ENCODE data around the gene GRIN3B.

The GRIN3B gene

DNA sequence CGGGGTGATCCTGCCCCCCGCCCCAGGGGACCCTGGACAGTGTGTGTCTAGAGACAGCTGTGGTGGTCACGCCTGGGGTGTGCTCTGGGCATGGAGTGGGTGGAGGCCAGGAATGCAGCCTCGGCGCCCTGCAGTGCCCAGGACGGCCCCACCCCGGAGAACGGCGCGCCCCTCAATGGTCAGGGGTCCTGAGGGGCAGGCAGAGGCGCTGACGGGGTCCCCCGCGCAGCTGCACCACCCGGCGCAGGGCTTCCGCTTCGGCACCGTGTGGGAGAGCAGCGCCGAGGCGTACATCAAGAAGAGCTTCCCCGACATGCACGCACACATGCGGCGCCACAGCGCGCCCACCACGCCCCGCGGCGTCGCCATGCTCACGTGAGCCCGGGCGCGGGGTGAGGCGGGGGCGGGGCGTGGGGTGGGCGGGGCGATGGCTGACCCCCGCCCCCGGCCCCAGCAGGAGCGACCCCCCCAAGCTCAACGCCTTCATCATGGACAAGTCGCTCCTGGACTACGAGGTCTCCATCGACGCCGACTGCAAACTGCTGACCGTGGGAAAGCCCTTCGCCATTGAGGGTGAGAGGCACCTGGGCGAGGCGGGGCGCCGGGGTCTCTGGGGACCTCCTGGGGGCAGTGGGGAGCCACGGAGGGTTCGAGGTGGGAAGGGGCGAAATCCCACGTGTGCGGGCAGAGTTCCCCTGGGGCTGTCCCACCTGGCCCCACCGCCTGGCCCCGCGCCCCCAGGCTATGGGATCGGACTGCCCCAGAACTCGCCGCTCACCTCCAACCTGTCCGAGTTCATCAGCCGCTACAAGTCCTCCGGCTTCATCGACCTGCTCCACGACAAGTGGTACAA, 7.4 kb downstream of the GRIN3B start:
- DNase-seq (ENCODE audit: low spot score): no peak

DNA sequence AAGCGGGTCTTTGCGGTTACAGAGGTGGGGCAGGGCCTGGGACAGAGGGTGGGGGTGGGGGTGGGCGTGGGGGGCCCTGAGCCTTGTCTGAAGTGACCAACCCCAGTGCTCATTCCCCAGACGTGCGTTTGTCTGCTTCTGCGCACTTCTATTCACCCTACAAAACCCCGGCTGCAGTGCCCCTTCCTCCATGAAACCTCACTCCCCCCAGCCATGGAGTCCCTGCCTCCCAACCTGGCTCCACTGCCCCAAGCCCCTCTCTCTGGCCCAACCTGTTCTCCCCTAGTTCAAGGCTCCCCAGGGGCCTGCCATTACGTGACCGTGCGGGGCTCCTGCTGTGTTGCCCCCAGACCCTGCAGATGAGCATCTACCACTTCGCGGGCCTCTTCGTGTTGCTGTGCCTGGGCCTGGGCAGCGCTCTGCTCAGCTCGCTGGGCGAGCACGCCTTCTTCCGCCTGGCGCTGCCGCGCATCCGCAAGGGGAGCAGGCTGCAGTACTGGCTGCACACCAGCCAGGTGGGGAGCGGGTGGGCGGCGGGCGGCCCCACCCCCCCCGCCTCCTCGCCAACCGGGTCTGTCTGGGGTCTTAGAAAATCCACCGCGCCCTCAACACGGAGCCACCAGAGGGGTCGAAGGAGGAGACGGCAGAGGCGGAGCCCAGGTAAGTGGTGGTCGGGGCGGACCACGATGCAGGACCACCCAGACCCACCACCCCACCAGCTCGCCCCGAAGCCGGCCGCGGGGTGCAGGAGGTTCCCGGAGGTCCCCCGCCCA, 8.2 kb downstream of the GRIN3B start:
- no peak for DNase-seq (ENCODE audit: low spot score)

DNA sequence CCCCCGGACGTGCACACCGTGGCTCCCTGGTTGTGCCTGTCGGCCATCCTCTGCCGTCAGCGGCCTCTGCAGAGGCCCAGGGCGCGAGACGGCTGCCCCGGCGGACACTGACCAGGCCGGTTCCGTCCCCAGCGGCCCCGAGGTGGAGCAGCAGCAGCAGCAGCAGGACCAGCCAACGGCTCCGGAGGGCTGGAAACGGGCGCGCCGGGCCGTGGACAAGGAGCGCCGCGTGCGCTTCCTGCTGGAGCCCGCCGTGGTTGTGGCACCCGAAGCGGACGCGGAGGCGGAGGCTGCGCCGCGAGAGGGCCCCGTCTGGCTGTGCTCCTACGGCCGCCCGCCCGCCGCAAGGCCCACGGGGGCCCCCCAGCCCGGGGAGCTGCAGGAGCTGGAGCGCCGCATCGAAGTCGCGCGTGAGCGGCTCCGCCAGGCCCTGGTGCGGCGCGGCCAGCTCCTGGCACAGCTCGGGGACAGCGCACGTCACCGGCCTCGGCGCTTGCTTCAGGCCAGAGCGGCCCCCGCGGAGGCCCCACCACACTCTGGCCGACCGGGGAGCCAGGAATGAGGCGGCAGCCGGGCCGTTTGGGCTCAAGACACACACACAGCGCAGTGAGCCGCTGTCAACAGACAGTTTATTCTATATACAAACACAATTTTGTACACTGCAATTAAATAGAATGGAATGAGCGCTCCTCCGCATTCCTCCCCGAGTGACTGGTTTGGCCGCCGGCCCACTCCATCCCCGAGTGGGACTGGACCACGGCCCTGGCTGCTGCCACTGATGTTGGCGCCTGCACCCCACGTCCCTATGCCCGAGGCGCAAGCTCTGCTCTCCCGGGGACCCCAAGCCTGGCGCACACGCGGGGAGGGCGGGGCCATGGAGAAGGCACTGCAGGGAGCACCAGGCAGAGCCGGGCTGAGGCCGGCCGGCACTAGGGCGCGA, 9.1 kb downstream of the GRIN3B start:
- DNase-seq (ENCODE audit: low spot score): no peak

DNA sequence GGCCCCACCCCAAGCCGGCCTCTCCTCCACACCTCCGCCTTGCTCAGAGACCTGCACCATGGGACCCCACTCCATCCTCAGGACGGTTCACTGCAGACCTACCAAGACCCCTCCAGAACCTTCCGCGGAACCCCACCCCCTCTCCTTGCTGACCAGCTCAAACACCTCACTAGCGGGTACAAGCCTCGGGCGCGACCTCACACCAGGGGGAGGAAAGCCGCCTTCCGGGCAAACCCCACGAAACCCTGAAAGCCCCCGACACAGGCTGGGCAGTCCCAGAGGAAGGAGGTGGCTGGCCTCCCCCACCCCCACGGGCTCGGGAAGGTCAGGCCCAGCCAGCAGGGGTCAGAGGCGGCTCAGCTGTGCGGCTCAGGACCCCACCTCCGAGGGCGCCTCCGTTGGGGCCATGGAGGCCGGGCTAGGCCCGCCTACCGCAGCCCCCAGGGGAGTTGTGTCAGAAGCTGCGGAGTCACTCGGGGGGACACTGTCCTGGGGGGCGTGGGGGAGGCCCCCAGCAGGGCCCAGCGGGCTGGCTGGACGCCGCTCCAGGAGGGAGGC, 9.8 kb downstream of the GRIN3B start:
- no peak for DNase-seq (ENCODE audit: low spot score)

DNA sequence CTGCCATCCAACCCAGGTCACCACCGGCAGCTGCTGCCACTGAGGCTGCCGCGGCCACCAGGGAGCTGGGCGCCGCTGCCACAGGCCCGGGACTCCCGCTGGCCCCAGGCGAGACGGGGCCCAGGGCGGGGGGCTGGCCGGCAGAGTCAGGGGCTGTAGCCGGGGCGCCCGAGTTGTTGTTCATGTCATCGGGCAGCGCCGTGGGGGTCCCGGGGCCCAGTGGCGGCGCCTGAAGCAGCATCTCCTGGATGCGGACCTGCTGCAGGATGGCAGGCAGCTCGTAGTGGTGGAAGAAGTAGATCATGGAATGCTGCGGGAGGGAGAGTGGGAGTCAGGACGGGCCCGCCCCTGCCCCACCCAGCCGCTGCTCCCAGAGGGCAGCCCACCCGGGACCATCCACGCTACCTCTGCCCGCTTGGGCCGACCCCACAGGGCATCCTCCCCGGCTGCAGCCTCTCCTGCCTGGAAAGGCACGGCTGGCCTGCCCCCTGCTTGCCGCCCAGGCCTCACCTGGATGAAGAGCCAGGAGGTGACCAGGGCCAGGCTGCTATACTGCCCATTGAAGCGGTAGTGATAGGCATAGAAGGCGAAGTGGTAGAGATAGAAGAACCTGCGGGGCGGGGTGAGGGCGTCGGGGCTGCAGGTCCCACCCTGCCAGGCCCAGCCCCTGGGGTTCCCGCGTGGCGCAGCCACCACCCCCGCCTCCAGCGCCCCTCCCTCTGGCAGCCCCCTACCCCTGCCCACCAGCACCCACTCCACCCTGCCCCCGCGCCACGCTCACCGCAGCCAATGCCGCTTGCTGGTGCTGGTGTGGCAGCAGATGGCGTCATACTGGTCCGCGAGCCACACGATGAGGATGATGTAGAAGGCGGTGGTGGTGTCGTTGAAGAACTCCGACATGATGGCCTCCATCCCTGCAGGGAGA, 10.6 kb downstream of the GRIN3B start:
- no peak for DNase-seq (ENCODE audit: low spot score)

DNA sequence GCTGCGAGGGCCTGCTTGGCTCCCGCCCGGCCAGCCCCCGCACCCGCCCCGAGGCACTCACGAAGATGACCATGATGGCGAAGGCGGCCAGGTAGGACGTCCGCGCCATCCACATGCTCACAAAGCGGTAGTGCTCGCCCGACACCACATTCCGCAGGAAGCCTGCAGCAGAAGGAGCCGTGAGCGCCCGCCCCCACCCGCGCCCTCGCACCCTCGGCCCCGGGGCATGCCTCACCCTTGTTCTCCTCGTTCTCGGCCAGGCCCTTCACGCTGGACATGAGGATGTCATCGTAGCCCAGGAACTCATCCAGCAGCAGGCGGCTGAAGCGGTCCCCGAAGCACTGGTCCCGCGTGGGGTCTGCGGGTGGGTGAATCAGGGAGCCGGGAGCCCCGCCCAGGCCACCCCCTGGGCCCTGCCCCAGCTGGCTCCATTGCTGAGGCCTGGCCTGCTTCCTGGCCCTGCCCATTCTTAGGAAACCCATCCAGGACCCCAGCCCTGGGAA, 11.7 kb downstream of the GRIN3B start:
- DNase-seq (ENCODE audit: low spot score): no peak

DNA sequence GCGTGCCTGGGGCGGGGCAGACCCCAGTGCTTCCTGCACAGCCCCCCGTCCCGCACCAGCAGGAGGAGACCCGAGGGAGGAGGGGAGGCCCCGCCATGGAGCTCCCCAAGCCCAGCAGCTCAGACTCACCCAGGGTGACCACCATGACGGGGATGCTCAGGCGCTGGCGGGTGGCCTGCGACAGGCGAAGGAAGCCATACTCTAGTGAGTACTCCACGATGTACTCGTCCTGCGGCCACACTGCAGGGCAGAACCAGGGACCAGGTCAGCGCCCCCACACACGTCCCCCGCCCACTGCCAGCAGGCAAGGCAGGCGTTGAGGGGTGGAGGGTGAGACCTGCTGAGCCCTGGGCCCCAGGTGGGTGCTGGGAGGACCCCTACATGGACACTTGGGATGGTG, 12.1 kb downstream of the GRIN3B start:
- no peak for DNase-seq (ENCODE audit: low spot score)

DNA sequence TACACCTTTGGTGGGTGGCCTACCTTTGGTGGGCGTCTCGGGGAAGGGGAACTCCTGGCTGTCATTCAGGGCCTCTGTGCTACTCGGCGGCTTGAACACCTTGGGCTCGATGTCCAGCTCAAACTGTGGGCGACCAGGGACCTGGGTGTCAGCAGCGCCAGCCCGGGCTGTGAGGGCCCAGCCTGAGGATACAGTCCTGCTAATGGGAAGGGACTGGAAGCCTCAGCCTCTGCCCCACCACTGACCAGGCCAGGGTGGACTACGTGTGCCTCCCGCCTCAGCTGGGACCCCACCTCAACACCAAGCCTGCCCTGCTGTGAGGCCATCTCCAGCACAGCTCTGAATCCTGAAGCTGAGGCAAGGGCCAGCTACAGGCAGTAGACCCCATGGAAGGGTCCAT, 13.0 kb downstream of the GRIN3B start:
- no peak for DNase-seq (ENCODE audit: low spot score)

DNA sequence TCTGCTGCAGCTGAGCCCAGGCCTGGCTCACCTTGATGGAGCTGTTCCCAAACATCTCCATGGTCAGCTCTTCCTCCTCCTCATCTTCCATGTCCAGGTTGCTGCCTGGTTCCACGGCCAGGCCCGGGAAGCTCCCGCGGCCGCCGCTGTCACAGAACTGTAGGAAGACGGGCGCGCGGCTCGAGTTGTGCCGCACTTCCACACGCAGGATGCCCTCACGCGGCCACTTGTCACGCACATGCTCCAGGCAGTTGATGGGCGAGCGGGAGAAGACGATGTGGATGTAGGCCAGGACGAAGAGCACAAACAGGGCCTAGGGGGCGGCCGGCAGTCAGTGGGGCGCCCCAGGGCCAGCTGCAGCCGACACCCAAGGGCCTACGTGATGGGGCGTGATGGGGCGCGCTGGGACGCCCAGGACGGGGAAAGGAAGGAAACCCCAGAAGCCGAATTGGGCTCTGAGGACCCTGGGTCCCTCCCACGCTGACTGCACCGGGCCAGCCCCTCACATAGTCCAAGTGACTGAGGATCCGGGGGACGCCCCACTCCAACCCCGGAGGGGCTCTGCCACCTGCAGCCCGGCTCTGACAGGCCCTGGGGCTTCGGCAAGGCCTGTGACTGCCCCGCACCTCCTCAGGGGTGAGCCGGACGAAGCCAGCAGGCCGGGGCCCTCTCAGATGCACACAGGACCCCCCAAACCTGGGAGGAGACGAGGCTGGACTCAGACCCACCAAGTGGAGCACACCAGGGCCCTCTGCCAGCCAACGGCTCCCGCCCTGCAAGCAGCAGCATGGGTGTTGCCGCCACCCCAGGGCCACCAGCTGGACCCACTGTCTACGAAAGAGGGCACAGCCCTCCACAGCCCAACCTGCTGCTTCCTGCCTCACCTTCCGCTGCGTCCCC, 14.2 kb downstream of the GRIN3B start:
- no peak for DNase-seq (ENCODE audit: low spot score)

DNA sequence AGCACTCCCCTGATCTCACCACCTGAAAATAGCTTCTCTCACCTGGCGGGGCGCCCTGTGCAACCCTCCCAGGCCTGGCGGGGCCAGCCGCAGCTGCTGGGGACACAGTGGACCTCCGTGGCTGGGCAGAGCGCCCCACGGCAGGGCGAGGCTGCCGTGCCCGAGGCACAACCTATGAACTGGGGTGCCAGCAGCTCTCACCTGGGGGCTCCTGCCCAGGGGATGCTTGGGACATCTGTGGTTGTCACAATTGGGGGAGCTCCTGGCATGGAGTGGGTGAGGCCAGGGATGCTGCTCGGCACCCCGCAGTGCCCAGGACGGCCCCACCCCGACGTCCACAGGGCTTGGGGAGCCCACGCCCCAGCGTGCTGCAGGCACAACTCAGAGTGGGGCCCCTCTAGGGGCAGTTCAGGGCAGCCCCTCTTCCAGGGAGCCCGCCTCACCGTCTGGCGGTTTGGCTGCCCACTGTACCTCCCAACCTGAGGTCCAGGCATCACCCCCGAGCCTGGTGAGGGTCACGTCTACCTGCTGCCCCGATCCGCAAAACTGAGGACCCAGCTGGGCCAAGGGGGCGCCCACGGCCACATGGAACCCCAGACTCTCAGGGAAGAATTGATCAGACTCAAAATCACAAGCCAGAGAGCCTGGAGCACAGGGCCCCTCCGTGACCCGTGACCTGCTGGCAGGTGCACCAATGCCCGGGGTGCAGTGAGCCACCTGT, 15.0 kb downstream of the GRIN3B start:
- DNase-seq (ENCODE audit: low spot score): no peak

DNA sequence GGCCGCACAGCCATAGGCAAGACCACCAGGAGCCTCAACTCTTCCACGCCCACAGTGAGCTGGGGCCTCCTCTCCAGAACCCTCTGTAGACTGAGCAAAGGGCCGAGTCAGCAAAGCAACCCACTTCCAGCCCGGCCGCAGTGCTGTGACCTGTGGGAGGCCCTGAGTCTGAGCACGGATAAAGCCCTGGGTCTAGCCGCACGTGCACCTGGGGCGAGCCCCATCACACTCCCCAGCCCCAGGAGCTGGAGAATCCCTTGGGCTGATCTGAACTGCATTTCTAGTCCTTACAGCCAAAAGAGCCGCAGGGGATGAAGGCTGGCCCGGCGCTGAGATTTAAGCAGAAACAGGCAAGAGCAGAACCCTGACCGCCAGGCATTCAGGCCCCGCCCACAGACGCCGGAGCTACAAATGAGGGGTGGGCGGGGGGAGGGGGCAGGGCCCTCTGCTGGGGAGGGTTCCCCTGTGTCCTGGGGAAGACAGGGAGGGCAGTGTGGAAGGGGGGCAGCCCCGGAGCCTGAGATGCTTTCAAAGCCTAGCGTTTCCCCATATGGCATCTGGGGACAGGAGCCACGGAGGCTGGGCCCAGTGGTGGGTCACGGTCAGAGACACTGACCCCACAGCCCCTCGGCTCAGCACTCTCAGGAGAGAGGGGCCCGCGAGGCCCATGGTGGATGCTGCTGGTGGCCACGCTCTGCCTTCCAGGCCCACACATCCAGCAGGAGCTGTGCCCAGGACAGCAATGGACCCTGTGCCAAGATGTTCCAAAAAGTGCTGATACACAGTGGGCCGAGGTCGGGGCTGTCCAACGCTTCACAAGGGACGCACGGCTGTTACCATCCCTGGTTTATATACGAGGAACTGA, 15.8 kb downstream of the GRIN3B start:
- no peak for DNase-seq (ENCODE audit: low spot score)

DNA sequence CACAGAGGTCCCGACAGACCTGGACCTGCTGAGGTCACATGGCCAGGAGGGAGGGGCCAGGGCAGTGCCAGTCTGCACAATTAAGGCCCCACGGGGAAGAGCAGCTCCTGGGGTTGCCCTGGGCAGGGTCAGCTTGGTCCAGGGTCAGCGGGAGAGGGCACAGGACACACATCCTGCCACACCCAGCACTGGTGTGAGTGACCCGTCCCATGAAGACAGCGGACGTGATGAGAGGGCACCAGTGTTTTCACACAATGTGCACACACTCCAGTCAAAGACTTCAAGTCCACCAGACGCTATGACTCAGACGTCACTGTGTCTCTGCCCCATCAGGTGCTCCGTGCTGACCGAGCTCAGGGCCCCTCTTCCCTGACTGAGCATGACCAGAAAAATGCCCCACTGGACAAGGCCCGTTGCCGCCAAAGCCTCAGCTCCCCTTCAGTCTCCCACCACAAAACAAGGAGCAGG, 16.5 kb downstream of the GRIN3B start:
- no peak for DNase-seq (ENCODE audit: low spot score)

DNA sequence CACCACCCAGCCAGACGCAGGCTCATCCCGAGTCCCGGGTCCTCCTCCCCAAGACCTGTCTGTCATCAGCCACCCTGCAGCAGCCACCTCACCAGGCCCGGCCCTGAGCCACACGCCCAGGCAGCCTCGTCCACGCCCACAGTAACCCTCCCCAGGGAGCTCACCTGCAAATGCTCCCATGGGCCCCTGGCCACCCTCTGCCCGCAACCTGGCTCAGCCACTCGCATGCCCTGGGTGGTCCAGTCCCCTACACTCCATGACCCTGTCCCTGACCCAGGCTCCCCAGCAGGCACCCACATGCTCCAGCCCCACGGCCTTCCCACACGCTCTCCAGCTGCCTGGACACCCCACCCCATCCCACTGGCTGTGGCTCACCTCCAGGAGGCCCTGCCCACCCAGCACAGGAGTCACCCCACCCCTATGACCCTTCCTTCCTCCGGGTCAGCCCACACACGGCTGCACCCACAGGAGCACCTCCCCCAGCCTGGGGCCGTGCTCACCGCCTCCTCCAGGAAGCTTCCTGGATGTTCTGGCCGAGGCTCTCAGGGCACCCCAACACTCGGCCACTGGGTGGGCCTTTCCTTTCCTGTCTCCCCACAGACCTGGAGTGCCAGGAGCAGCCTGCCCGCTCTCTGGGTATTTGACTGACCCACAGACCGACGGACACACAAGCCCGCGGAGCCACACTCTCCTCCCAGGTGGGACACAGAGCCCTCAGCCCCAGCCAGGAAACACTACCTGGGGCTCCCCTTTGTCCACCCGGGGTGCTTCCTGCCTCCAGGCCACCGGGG, 17.1 kb downstream of the GRIN3B start:
- DNase-seq (ENCODE audit: low spot score): no peak

DNA sequence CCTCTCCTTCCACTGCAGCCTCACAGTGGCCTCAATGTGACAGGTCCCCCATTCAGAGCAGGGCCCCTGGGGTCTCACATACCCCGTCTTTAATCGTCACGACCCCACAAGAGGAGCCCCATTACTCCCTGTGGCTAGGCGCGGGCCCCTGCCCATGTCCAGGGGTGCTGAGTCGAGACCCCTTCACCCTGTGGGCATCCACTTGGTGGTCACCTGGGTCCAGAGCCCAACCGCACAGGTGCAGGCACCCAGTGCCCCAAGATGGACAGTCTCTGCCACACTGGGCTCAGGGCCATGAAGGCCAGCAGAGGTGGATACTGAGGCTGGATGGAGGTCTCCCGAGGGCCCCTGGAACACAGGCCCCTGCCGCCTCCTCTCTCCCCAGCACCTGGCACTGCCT, 17.7 kb downstream of the GRIN3B start:
- no peak for DNase-seq (ENCODE audit: low spot score)

DNA sequence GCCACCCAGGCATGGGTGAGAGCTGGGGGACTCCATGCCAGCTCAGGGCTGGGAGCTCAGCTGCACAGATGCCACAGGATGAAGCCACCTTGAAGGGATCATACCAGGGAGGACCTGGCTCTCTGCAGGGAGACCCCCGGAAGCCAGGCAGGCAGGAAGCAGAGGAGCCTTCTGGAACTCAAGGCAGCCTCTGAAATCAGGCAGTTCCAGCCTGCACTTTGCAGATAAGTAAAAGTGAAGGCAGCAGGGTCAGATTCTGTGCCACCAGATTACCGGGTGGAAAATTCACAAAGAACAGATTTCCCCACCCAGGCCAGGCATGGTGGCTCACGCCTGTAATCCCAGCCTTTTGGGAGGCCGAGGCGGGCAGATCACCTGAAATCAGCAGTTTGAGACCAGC, 18.2 kb downstream of the GRIN3B start:
- no peak for DNase-seq (ENCODE audit: low spot score)

DNA sequence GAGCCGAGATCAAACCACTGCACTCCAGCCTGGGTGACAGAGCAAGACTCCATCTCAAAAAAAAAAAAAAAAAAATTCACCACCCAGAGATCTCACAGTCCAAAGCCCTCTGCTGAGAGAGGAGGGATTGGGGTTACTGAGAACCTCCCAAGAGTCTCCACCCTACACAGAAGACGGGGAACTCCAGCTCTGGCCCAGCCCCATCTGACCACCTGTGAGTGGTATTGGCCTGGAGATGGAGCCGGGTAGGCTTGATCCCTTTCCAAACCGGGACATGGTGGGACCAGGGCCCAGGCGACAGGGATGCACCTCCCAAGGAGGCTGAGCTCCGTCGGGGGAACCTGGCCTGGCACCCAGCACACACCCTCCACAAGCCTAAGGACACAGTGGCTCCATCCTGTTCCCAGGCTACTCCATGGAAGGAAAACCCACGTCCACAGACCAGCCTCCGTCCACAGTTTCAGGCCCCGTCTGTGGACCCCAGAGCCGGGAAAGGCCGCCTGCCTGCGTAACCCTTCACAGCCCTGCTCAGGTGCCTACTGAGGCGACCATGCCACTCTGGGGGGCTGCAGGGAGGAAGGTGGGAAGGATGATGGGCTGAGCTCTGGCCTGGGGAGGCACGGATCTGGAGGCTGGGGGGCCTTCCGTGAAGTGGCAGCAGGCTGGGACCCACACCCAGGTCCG, 18.9 kb downstream of the GRIN3B start:
- no peak for DNase-seq (ENCODE audit: low spot score)

DNA sequence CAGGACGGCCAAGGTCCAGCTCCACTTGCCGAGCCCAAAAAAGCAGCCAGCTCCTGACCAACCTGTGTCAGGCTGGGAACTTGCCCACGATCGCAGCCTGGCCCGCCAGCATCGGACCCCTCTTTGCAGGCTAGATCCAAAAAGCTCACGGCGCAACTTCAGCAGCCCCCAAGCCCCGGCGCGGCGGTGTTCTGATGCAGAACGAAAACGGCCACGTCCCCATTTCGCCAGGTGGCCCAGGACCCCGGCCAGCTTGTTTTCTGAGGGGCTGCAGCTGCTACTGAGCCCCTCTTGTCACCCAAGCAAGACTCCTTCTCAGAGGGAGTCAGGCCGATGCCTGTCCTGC, 19.4 kb downstream of the GRIN3B start:
- no peak for DNase-seq (ENCODE audit: low spot score)

All from hematopoietic multipotent progenitor cell treated with erythropoietin and hydrocortisone succinate and interleukin-3 and kit ligand, for 17 days (in vitro differentiated cells).